Measurements from ENCODE around the gene KASH5.

Gene KASH5

GRCh38 chr19:49390131-49390928 is 2.3 kb downstream of the KASH5 start:
- DNase-seq (ENCODE audit: low read depth): no peak
- no peak for TF ChIP-seq CTCF (conservative IDR thresholded peaks at IDR 0.05; ENCODE audit: low read length)
- H3K4me3 ChIP-seq (ENCODE audit: low read length): no peak overlapping the region

DNA sequence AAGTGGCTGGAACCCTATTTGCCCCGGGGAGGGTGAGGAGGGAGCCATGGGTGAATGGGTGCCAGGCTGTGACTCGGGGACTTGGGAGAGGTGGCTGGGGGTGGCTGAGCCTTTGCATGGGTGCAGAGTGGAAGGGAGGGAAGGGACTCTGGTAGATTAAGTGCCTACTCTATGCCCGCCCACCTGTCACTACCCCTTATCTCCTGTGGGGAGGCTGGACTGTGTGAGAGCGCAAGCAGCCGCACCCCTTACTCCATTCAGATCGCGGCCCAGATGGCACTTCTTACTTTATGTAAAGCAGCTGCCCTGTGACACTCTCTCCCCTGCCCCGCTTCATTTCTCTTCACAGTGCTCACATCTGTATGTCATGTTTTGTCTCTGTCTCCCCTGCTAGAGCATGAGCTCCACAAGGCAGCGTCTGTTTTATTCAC is 2.9 kb downstream of the KASH5 start:
- H3K4me3 ChIP-seq (ENCODE audit: low read length): no peak overlapping the region
- DNase-seq (ENCODE audit: low read depth): no peak
- no peak for TF ChIP-seq CTCF (conservative IDR thresholded peaks at IDR 0.05; ENCODE audit: low read length)

GRCh38 chr19:49391581-49392399 is 3.7 kb downstream of the KASH5 start:
- peak; percentile 73 for TF ChIP-seq CTCF (conservative IDR thresholded peaks at IDR 0.05; ENCODE audit: low read length)
- peak; percentile 62 for DNase-seq (ENCODE audit: low read depth)
- H3K4me3 ChIP-seq (ENCODE audit: low read length): no peak overlapping the region

GRCh38 chr19:49393881-49394280 is 5.8 kb downstream of the KASH5 start:
- no peak overlapping the region for H3K4me3 ChIP-seq (ENCODE audit: low read length)
- no peak for DNase-seq (ENCODE audit: low read depth)
- TF ChIP-seq CTCF (conservative IDR thresholded peaks at IDR 0.05; ENCODE audit: low read length): no peak

DNA sequence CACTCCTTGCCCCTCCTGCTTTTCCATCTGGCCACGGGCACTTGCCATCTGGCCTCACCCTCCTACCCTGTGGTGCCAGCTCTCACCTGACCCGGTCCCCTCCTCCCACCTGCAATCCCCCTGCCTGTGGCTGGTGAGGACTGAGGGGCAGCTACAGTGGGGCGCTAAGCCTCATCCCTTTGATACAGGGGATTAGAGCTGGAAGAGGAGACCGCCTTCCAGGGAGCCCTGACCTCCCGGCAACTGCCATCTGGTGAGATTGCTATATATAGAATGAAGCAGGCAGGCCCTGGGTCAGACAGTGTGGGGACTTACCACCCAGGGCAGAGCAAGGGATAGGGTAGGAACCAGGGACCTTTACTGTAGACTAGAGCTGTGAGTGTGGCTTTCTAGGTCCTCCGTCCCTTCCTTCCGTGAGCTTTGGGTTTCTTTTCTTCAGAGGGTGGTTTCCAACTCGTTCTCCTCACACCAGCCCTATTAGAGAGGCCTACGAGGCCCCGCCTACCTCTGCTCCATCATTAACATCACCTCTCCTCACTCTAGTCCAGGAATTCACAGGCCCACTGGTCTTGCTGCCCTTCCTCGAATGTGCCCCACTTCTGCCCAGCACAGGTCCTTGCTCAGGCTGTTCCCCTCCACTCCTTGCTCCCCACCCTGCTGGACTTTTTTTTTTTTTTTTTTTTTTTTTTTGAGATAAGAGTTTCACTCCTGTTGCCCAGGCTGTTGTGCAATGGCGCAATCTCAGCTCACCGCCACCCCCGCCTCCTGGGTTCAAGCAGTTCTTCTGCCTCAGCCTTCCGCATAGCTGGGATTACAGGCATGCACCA is 7.7 kb downstream of the KASH5 start:
- H3K4me3 ChIP-seq (ENCODE audit: low read length): no peak overlapping the region
- no peak for DNase-seq (ENCODE audit: low read depth)
- TF ChIP-seq CTCF (conservative IDR thresholded peaks at IDR 0.05; ENCODE audit: low read length): no peak

DNA sequence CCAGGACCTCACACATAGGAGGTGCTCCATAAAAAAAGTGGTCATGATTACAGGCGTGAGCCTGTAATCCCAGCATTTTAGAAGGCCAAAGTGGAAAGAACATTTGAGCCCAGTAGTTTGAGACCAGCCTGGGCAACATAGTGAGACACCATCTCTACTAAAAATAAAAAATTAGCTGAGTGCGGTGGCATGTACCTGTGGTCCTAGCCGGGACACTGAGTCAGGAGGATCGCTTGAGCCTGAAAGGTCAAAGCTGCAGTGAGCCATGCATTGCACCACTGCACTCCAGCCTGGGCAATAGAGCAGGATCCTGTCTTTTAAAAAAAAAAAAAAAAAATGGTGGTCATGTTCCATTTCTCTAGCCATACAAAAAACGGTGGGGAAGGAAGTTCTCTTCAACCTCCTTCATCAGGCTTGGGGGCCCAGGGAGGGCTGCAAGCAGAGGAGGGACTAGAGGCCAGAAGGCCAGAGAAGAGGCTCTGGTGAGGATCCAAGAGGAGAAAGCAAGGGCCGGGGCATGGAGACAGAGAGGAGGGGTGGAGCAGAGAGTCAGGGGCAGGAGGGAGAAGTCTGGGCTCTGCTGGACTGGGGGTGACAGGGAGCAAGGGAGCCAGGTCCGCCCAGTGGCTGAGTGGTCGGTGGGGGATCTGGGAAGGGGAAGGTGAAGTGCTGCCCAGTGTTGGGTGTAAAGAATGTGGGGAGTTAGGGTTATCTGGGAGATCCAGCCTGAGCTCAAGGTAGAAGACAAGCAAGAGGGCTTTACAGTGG is 8.9 kb downstream of the KASH5 start:
- H3K4me3 ChIP-seq (ENCODE audit: low read length): no peak overlapping the region
- no peak for DNase-seq (ENCODE audit: low read depth)
- no peak for TF ChIP-seq CTCF (conservative IDR thresholded peaks at IDR 0.05; ENCODE audit: low read length)

Measured in AG10803 (cell line).